ENCODE data around the gene KRTAP5-10.

- no peak for TF ChIP-seq CTCF (IDR thresholded peaks at IDR 0.05; ENCODE audit: extremely low read depth in 1 of 2, insufficient read depth in 1 of 2, low read depth in 1 of 2, low read length in 2 of 2)
- TF ChIP-seq POLR2A (IDR thresholded peaks at IDR 0.05; ENCODE audit: low read depth, low read length) = no peak
- TF ChIP-seq JUN (IDR thresholded peaks at IDR 0.05; ENCODE audit: borderline replicate concordance, insufficient read depth, insufficient read length, low read depth) = no peak
- no peak for TF ChIP-seq GATA2 (IDR thresholded peaks at IDR 0.05; ENCODE audit: insufficient read depth, insufficient read length, low read depth, low read length)
- TF ChIP-seq EZH2 (IDR thresholded peaks at IDR 0.05; ENCODE audit: borderline replicate concordance, low read depth, low read length, severe bottlenecking) = no peak
- no peak for TF ChIP-seq FOS (IDR thresholded peaks at IDR 0.05; ENCODE audit: borderline replicate concordance, insufficient read depth, low read length)
- TF ChIP-seq POLR2AphosphoS5 (IDR thresholded peaks at IDR 0.05; ENCODE audit: insufficient read depth, low read depth, low read length) = no peak
- TF ChIP-seq MAX (IDR thresholded peaks at IDR 0.05; ENCODE audit: insufficient read depth, insufficient read length) = no peak
These were observed 22.2 kb upstream of the KRTAP5-10 start for GRCh38 chr11:71542879-71543777.
